Activated CD4-positive, alpha-beta T cell treated with anti-CD3 and anti-CD28 coated beads, Interleukin-2, amount 50 U/mL, for 24 hours (primary cell): ENCODE measurements around the gene SPATS2L.
"Not testable (repeated sequence)": the region's sequence is repeated elsewhere in the genome, so short reads cannot be mapped to it uniquely, and the experiment has no call there.

Experiments used
- DNase-seq, 2 donors: peaks; one replicate each; pipeline ENCODE4 v3.0.0-alpha.2; 2020; ENCODE audit warnings: low read depth in 1 of 2, low spot score in 1 of 2

Gene SPATS2L

GRCh38 chr2:200319548-200320337 is 13.2 kb downstream of the SPATS2L start:
- no peak for DNase-seq

GRCh38 chr2:200320344-200320743 is 13.9 kb downstream of the SPATS2L start:
- no peak for DNase-seq

GRCh38 chr2:200320991-200321390 is 14.5 kb downstream of the SPATS2L start:
- DNase-seq = no peak

GRCh38 chr2:200321780-200322534 is 15.5 kb downstream of the SPATS2L start:
- DNase-seq = no peak

- DNase-seq = no peak
Observed at GRCh38 chr2:200322607-200323006, 16.1 kb downstream of the SPATS2L start.

- DNase-seq = no peak
Observed at GRCh38 chr2:200324362-200324761, 17.9 kb downstream of the SPATS2L start.

- DNase-seq = no peak
Observed at GRCh38 chr2:200329384-200329783, 22.9 kb downstream of the SPATS2L start.

- DNase-seq = no peak
Observed at GRCh38 chr2:200329798-200330197, 23.3 kb downstream of the SPATS2L start.

GRCh38 chr2:200330351-200331060 is 24.0 kb downstream of the SPATS2L start:
- DNase-seq = no peak

GRCh38 chr2:200331061-200331400 is 24.5 kb downstream of the SPATS2L start:
- no peak for DNase-seq

- no peak for DNase-seq
Observed at GRCh38 chr2:200335657-200336056, 29.2 kb downstream of the SPATS2L start.

- no peak for DNase-seq
Observed at GRCh38 chr2:200336980-200337615, 30.6 kb downstream of the SPATS2L start.

- DNase-seq = no peak
Observed at GRCh38 chr2:200337621-200338020, 31.1 kb downstream of the SPATS2L start.

- no peak for DNase-seq
Observed at GRCh38 chr2:200338692-200339091, 32.2 kb downstream of the SPATS2L start.

GRCh38 chr2:200340508-200341224 is 34.2 kb downstream of the SPATS2L start:
- no peak for DNase-seq

- no peak for DNase-seq
Observed at GRCh38 chr2:200341376-200341775, 34.9 kb downstream of the SPATS2L start.

GRCh38 chr2:200342235-200342634 is 35.7 kb downstream of the SPATS2L start:
- DNase-seq = no peak

GRCh38 chr2:200342654-200343053 is 36.2 kb downstream of the SPATS2L start:
- no peak for DNase-seq

- DNase-seq = not testable (repeated sequence)
Observed at GRCh38 chr2:200344202-200344601, 37.7 kb downstream of the SPATS2L start.

GRCh38 chr2:200345975-200346374 is 39.5 kb downstream of the SPATS2L start:
- no peak for DNase-seq

- DNase-seq = no peak
Observed at GRCh38 chr2:200347301-200347700, 40.8 kb downstream of the SPATS2L start.
